WI38 (cell line): ENCODE results near the gene VAX1.
A peak's percentile ranks its signal among the peaks of the same experiment; 100 is the strongest.
"Not testable (repeated sequence)": the region's sequence is repeated elsewhere in the genome, so short reads cannot be mapped to it uniquely, and the experiment has no call there.

Experiments used
- H3K4me3 ChIP-seq: 2 replicates; pipeline ENCODE4 v1.5.1; 2011; ENCODE audit warnings: low read depth, mild to moderate bottlenecking, control low read depth, low read length
- CTCF ChIP-seq: IDR thresholded peaks from 2 replicates; pipeline ENCODE4 v1.5.1; 2012; ENCODE audit warnings: low read depth, mild to moderate bottlenecking, control low read depth, low read length

The VAX1 gene, protein sequence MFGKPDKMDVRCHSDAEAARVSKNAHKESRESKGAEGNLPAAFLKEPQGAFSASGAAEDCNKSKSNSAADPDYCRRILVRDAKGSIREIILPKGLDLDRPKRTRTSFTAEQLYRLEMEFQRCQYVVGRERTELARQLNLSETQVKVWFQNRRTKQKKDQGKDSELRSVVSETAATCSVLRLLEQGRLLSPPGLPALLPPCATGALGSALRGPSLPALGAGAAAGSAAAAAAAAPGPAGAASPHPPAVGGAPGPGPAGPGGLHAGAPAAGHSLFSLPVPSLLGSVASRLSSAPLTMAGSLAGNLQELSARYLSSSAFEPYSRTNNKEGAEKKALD

DNA sequence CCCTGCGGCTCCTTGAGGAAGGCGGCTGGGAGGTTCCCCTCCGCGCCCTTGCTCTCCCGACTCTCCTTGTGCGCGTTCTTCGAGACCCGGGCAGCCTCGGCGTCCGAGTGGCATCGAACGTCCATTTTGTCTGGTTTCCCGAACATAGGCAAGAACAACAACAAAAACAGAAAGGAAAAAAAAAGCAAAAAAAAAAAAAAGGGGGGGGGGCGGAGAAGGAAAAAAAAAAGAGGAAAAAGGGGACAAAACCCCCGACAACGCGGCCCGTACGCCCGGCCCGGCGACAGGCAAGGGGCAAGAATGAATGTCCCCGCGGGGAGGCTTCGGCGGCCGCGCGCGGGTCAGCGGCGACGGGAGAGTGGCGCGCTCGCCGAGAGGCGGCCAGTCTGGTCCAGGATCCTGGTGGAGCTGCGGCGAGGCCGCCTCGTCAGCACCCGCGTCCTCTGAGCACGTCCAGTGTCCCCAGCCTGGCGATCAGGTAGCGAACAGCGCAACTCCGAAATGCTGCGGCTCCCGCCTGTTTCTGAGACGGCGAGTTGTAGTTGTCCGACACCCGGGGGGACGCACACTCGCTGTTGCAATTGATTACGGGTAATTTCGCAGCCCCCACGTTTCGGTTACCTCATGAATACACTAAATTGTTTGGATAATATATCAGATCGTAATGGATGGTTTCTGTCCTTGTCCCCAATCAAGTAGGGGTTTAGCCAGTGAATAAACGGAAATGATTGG is at the start of gene VAX1:
TSS of gene VAX1 (minus strand) at position 360 of the 732 bp plus-strand sequence. CDS start at position 146, 214 bp downstream.
- TF ChIP-seq CTCF, result no peak
- no peak within 1 kb of the TSS for H3K4me3 ChIP-seq

GRCh38 chr10:117186832-117187615 is 49.0 kb upstream of the VAX1 start:
- no peak for TF ChIP-seq CTCF
- H3K4me3 ChIP-seq, result no peak overlapping the region

- H3K4me3 ChIP-seq, result not testable (repeated sequence)
These were observed 47.7 kb upstream of the VAX1 start for GRCh38 chr10:117185817-117186216.

- no peak for TF ChIP-seq CTCF
- no peak overlapping the region for H3K4me3 ChIP-seq
These were observed 46.8 kb upstream of the VAX1 start for GRCh38 chr10:117184821-117185220.

DNA sequence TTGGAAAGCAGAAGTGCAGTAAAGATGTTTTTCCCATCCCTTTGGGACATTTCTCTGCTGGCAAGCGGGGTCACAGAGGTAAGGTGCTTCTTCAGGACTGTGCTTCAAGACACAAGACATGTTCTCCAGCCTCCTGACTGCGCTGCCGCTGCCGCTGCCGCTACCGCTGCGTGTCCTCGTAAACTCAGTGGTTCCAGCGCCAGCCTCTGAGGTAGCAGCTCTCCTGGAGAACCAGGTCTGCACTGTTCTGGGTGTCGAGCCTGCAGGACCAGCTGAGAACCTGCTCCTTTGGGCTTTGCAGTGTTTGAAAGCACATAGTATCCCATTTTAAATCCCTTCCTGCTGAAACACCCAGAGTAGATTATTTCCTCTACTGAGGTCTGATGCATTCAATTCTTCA is 46.2 kb upstream of the VAX1 start:
- no peak for TF ChIP-seq CTCF
- no peak overlapping the region for H3K4me3 ChIP-seq

GRCh38 chr10:117178190-117178589 is 40.1 kb upstream of the VAX1 start:
- TF ChIP-seq CTCF, result no peak
- no peak overlapping the region for H3K4me3 ChIP-seq

DNA sequence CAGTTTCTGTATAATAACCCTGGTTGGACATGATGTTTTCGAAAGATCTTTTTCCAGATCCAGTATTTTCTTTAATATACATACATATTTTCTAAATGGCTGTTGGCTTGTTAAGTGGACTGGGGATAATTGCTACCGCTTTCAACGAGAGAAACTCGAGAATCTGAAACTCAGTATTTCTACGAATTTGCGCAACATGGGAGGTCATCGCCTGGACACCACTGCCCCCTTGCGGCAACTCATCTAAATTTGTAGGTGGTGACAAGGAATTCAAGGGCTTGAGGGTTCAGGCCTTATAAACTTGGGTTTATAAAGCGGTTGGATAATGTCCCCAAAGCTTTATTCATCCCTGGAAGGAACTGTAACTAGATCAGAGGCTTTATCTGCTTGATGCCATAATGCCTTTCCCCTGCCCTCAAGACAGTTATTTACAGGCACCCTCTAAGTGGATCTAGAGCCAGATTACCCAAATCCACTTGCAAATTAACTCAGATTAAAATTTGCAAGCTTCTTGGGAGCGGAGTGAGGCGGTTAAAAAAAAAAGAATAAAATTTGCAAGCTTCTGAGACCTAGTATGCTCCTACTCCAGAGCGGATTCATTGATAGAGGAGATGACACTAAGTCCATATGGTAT is 37.9 kb upstream of the VAX1 start:
- peak overlapping the region; percentile 40 for H3K4me3 ChIP-seq
- peak; percentile 75 for TF ChIP-seq CTCF
